ENCODE data around the gene HK1.

GRCh38 chr10:69363666-69364065, 85.4 kb downstream of the HK1 start:
- TF ChIP-seq CTCF (IDR thresholded peaks at IDR 0.05; ENCODE audit: low read length) (no peak), EZH2 (optimal IDR thresholded peaks at IDR 0.05; ENCODE audit: low read depth, low read length) (no peak), EZH2phosphoT487 (IDR thresholded peaks at IDR 0.05; ENCODE audit: low read length) (no peak)

Data from MM.1S (cell line).